ENCODE results near the gene AGFG2.
A peak's percentile ranks its signal among the peaks of the same experiment; 100 is the strongest.

Gene AGFG2

GRCh38 chr7:100504887-100505611, 34.0 kb upstream of the AGFG2 start:
- Histone ChIP-seq H4K20me1 (no peaks in the 10 kb centered on the region), H3K4me1 (0 out of 20 replicates have a peak, but pooled peaks cover 0 to 11% (median 0%) of the 10 kb centered on the region in 10 experiments), H3K27me3 (no peaks in the 10 kb centered on the region), H3K36me3 (no peaks in the 10 kb centered on the region), H3K9ac (no peak overlapping the region), H3K4me2 (no peak overlapping the region), H3K27ac (no peak overlapping the region), H3K4me3 (no peak overlapping the region), H3K9me3 (replicated peaks in 1 of 11) (no peaks in the 10 kb centered on the region)
- TF ChIP-seq Cebpa-rat (IDR thresholded peaks at IDR 0.05), result no peak

- TF ChIP-seq Cebpa-rat (IDR thresholded peaks at IDR 0.05), result no peak
- no peak overlapping the region for H3K4me3 ChIP-seq
- no peaks in the 10 kb centered on the region for H3K36me3 ChIP-seq
- H3K27ac ChIP-seq, result no peak overlapping the region
- no peak overlapping the region for H3K9ac ChIP-seq
- no peak overlapping the region for H3K4me2 ChIP-seq
- H3K9me3 ChIP-seq (replicated peaks in 1 of 11), result no peaks in the 10 kb centered on the region
- no peaks in the 10 kb centered on the region for H3K27me3 ChIP-seq
- H4K20me1 ChIP-seq, result no peaks in the 10 kb centered on the region
- H3K4me1 ChIP-seq, result 0 out of 20 replicates have a peak, but pooled peaks cover 0 to 11% (median 0%) of the 10 kb centered on the region in 10 experiments
Observed at GRCh38 chr7:100506356-100506923, 32.6 kb upstream of the AGFG2 start.

DNA sequence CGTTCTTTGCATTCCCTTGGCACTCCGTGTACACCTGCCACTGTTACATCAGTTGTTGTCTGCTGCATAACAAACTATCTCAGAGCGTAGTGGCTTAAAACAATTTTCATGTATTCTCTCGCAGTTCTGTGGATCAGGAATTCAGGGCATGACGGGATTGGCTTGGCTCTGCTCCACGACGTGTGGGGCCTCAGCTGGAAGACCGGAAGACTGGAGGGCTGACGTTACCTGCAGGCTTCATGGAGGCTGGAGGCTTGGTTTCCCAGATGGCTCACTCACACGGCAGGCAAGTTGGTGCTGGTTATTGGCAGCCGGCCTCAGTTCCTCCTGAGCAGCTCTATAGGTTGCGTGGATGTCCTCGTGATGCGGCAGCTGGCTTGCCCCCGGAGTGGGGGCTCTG, 29.8 kb upstream of the AGFG2 start:
- Histone ChIP-seq H3K4me1 (0 out of 20 replicates have a peak, but pooled peaks cover 0 to 5% (median 0%) of the 10 kb centered on the region in 10 experiments), H3K9me3 (replicated peaks in 1 of 11) (no peaks in the 10 kb centered on the region), H3K27me3 (no peaks in the 10 kb centered on the region), H4K20me1 (no peaks in the 10 kb centered on the region), H3K4me3 (no peak overlapping the region), H3K36me3 (no peaks in the 10 kb centered on the region), H3K4me2 (no peak overlapping the region), H3K27ac (no peak overlapping the region), H3K9ac (no peak overlapping the region)
- TF ChIP-seq Cebpa-rat (IDR thresholded peaks at IDR 0.05), result no peak

DNA sequence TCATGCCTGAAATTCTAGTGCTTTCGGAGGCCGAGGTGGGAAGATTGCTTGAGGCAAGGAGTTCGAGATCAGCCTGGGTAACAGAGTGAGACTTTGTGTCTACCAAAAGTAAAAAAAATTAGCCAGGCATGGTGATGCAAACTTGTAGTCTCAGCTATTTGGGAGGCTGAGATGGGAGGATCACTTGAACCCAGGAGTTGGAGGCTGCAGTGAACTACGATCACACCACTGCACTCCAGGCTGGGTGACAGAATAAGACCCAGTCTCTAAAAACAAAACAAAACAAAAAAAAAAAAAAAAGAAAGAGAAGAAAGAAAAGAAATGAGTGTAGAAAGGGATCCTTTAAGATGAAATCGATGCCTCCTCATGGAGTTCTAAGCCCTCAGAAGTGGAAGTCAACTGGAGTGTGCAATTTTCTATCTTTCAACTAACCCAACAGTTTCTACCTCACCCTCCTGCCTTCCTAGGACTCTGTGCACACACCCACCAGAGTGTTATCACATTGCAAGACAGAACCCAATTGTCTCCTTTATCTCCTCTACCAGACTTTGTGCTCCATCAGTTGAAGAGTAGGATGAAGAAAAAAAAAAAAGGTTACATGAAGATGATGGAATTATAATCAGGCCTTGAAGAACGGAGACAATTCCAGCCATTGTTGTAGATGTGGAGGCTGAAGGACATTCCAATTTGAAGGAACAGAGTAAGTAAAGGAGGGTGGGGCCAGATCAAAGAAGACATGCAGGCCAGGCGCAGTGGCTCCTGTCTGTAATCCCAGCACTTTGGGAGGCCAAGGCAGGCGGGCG, 28.4 kb upstream of the AGFG2 start:
- Histone ChIP-seq H3K27me3 (no peaks in the 10 kb centered on the region), H3K4me2 (no peak overlapping the region), H3K36me3 (no peaks in the 10 kb centered on the region), H3K27ac (no peak overlapping the region), H3K9me3 (replicated peaks in 1 of 11) (no peaks in the 10 kb centered on the region), H3K4me1 (peaks cover 8 to 14% (median 10%) of the 10 kb centered on the region in 10 experiments), H4K20me1 (no peaks in the 10 kb centered on the region), H3K4me3 (no peak overlapping the region), H3K9ac (no peak overlapping the region)
- TF ChIP-seq Cebpa-rat (IDR thresholded peaks at IDR 0.05), result no peak

DNA sequence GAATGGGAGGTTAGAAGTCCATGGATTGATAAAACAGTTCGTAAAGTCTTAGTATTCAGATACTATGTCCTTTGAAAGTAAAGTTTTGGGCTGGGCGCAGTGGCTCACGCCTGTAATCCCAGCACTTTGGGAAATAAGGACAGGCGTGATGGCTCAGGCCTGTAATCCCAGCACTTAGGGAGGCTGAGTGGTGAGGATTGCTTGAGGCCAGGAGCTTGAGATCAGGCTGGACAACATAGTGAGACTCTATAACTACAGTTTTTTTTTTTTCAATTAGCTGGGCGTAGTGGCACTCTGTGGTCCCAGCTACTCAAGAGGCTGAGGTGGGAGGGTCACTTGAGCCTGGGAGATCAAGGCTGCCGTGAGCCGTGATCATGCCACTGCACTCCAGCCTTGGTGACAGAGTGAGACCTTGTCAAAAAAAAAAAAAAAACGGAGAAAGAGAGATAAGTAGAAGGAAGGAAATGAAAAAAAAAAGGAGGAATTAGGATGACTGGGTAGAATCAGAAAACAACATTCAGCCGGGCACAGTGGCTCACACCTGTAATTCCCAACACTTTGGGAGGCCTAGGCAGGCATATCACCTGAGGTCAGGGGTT, 25.7 kb upstream of the AGFG2 start:
- no peak overlapping the region for H3K4me3 ChIP-seq
- no peaks in the 10 kb centered on the region for H3K36me3 ChIP-seq
- H3K4me2 ChIP-seq, result no peak overlapping the region
- H3K9me3 ChIP-seq (replicated peaks in 1 of 11), result no peaks in the 10 kb centered on the region
- H3K4me1 ChIP-seq, result peaks cover 10 to 22% (median 20%) of the 10 kb centered on the region in 10 experiments
- H3K27ac ChIP-seq, result no peak overlapping the region
- H3K27me3 ChIP-seq, result no peaks in the 10 kb centered on the region
- H4K20me1 ChIP-seq, result no peaks in the 10 kb centered on the region
- no peak overlapping the region for H3K9ac ChIP-seq
- no peak for TF ChIP-seq Cebpa-rat (IDR thresholded peaks at IDR 0.05)

- TF ChIP-seq Cebpa-rat (IDR thresholded peaks at IDR 0.05), result no peak
- Histone ChIP-seq H3K4me1 (peaks cover 10 to 22% (median 20%) of the 10 kb centered on the region in 10 experiments), H3K36me3 (no peaks in the 10 kb centered on the region), H3K4me3 (no peak overlapping the region), H3K9ac (no peak overlapping the region), H4K20me1 (no peaks in the 10 kb centered on the region), H3K27ac (0 out of 22 replicates have a peak overlapping the region, but pooled peaks of 1 of the 11 experiments have one; percentile 25), H3K9me3 (replicated peaks in 1 of 11) (no peaks in the 10 kb centered on the region), H3K4me2 (peak overlapping the region; percentile 20 to 79 (median 58)), H3K27me3 (no peaks in the 10 kb centered on the region)
Observed at GRCh38 chr7:100515072-100515532, 23.9 kb upstream of the AGFG2 start.

- Histone ChIP-seq H3K4me2 (peak overlapping the region; percentile 17 to 79 (median 58); a peak in 20 of 22 replicates), H4K20me1 (no peaks in the 10 kb centered on the region), H3K27ac (peak overlapping the region in 2 of 11 experiments; percentile 1 to 25; a peak in 2 of 22 replicates), H3K9me3 (replicated peaks in 1 of 11) (no peaks in the 10 kb centered on the region), H3K4me1 (peaks cover 10 to 22% (median 20%) of the 10 kb centered on the region in 10 experiments), H3K4me3 (no peak overlapping the region), H3K27me3 (no peaks in the 10 kb centered on the region), H3K36me3 (no peaks in the 10 kb centered on the region), H3K9ac (no peak overlapping the region)
- peak in 2 of 11 experiments; percentile 45 to 55; a peak in 2 of 22 replicates for TF ChIP-seq Cebpa-rat (IDR thresholded peaks at IDR 0.05)
Observed at GRCh38 chr7:100516135-100516812, 22.7 kb upstream of the AGFG2 start.

- no peak overlapping the region for H3K27ac ChIP-seq
- H3K36me3 ChIP-seq, result no peaks in the 10 kb centered on the region
- TF ChIP-seq Cebpa-rat (IDR thresholded peaks at IDR 0.05), result no peak
- no peak overlapping the region for H3K4me3 ChIP-seq
- H3K27me3 ChIP-seq, result no peaks in the 10 kb centered on the region
- H3K9ac ChIP-seq, result no peak overlapping the region
- no peaks in the 10 kb centered on the region for H4K20me1 ChIP-seq
- H3K4me2 ChIP-seq, result no peak overlapping the region
- H3K9me3 ChIP-seq (replicated peaks in 1 of 11), result peaks cover 0 to 4% (median 0%) of the 10 kb centered on the region in 11 experiments; a peak in 1 of 22 replicates
- peaks cover 10 to 22% (median 20%) of the 10 kb centered on the region in 10 experiments for H3K4me1 ChIP-seq
Observed at GRCh38 chr7:100517305-100517704, 21.7 kb upstream of the AGFG2 start.

All from BLaER1 treated with 17β-estradiol and CSF1 and Interleukin-3, amounts not matched to agents 10 nM and 100 nM (cell line).